Thyroid gland (tissue), 4 donors: ENCODE measurements around the gene CAMK1D. TPM values are rescaled to one million over a fixed set of nuclear protein-coding genes. Genes with fewer than 3 reads are reported as not detected.
A peak's percentile ranks its signal among the peaks of the same experiment; 100 is the strongest.

Source experiments
- DNase-seq, 2 donors: peaks; one replicate each; pipeline ENCODE4 v3.0.0-alpha.2; 2019
- H3K27ac ChIP-seq, 3 donors: fragments of 200-600 bp; sonication (generic); 1 replicate in 2 of 3; 2 replicates in 1 of 3; pipeline ENCODE4 v1.5.1; 2016 to 2019; ENCODE audit warnings: mild to moderate bottlenecking in 1 of 3, moderate library complexity in 1 of 3
- H3K27me3 ChIP-seq: fragments of 200-600 bp; sonication (generic); one replicate; pipeline ENCODE4 v1.5.1; 2019
- H3K36me3 ChIP-seq, 2 donors: fragments of 200-600 bp; sonication (generic); one replicate each; pipeline ENCODE4 v1.5.1; 2016 to 2019
- H3K4me1 ChIP-seq, 2 donors: fragments of 200-600 bp; sonication (generic); one replicate each; pipeline ENCODE4 v1.5.1; 2017 to 2019
- H3K4me3 ChIP-seq, 3 donors: fragments of 200-600 bp; sonication (generic); replicated peaks in 1 of 3; 1 replicate in 2 of 3; 2 replicates in 1 of 3; pipeline ENCODE4 v1.5.1; 2016; ENCODE audit warnings: mild to moderate bottlenecking in 1 of 3
- H3K9me3 ChIP-seq: fragments of 200-600 bp; sonication (generic); one replicate; pipeline ENCODE4 v1.5.1; 2017
- POLR2A ChIP-seq, 2 donors: fragments of 450-650 bp; IDR thresholded peaks; one replicate each; pipeline ENCODE4 v1.6.1; 2017; ENCODE audit warnings: antibody characterized with exemption in 2 of 2, mild to moderate bottlenecking in 2 of 2, moderate library complexity in 1 of 2
- WGBS, 2 donors: methylation state at CpG; one replicate each; pipeline ENCODE4 v1.1.5; 2017; 5-methylcytosine and 5-hydroxymethylcytosine counted together
- intact Hi-C: fragments of 100-400 bp; cut with DNase I; formaldehyde crosslinking; loops from one replicate; pipeline ENCODE4 v1.15.1; 2023
- total RNA-seq, 4 donors: library from RNA; depleted of rRNA; stranded (reverse); fragments of >200 nt; gene quantifications; one replicate each; pipeline ENCODE4 v1.2.3, GENCODE V29; 2016
- TF ChIP-seq, protein P1 (sequence below), 6 experiments: fragments of 200-600 bp in 3 of 6; fragments of 450-650 bp in 3 of 6; sonication (generic) in 3 of 6; IDR thresholded peaks; one replicate each; pipeline ENCODE4 v1.5.1; 2016 to 2019; ENCODE audit warnings: antibody characterized with exemption in 6 of 6, mild to moderate bottlenecking in 2 of 6, inconsistent platforms in 1 of 6, moderate library complexity in 1 of 6

The CAMK1D gene
- total RNA-seq, 4 donors from 2014 or later, result 12.2 to 29.6 (median 17.4) TPM

DNA sequence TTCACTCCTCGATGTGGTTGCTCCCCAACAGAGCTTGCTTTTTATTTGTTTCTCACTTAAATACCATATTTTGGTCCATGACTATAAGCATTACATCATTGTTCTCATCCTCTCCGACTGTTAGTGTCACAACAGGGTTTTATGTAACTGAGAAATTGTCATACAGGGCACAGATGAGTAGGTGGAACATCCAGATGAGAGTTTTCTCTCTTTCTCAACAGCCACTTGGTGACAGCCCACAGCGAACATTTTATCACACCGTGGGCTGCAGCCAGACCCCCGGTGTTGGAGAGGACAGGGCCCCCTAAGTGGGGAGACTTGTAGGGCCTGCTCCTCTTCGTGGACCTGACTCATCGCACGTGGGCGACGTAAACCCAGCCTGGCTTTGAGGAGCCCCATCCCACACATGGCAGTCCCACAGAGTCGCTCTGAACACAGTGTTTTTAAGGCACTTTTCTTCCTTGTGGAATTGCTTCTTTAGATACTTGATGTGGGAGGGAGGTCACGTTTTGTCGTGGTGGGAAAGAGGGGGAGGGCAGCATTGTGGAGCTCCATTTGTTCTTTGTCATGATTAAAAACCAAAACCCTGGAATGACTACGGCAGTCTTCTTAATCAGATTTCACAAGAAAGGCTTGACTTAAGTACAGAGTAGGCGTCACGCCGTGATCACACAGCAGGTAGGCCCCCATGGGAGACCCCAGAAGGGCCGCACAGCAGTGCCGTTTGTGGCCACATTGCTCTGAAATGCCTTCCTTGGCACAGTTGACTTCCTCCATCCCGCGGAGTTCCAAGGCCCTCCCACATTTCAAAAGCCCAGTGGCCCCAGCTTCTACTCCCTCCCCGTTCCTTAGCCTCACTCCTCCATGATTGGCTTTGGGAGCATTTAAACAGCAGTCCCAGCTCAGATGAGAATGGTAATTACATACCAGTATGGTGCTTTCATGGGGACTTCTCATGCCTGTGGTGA lies 431.6 kb downstream of the CAMK1D start:
- peak in 1 of 2 donors; percentile 6 for DNase-seq
- TF ChIP-seq, protein P1, sequence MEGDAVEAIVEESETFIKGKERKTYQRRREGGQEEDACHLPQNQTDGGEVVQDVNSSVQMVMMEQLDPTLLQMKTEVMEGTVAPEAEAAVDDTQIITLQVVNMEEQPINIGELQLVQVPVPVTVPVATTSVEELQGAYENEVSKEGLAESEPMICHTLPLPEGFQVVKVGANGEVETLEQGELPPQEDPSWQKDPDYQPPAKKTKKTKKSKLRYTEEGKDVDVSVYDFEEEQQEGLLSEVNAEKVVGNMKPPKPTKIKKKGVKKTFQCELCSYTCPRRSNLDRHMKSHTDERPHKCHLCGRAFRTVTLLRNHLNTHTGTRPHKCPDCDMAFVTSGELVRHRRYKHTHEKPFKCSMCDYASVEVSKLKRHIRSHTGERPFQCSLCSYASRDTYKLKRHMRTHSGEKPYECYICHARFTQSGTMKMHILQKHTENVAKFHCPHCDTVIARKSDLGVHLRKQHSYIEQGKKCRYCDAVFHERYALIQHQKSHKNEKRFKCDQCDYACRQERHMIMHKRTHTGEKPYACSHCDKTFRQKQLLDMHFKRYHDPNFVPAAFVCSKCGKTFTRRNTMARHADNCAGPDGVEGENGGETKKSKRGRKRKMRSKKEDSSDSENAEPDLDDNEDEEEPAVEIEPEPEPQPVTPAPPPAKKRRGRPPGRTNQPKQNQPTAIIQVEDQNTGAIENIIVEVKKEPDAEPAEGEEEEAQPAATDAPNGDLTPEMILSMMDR (IDR thresholded peaks at IDR 0.05), result no peak
- no peak for TF ChIP-seq POLR2A (IDR thresholded peaks at IDR 0.05)
- intact Hi-C loops, result loop anchor here (5.0 to 10.0 kb wide), 2 partner anchors 121 to 294 kb away; no protein-coding TSS in a partner anchor
- no peak overlapping the region for H3K27ac ChIP-seq
- H3K4me1 ChIP-seq, result no peaks in the 10 kb centered on the region
- no peak overlapping the region for H3K4me3 ChIP-seq
- no peaks in the 10 kb centered on the region for H3K27me3 ChIP-seq
- H3K9me3 ChIP-seq, result no peaks in the 10 kb centered on the region
- 78 to 87% methylated on average over 22 of the region's 22 CpGs for WGBS, 2 donors
- H3K36me3 ChIP-seq, result no peaks in the 10 kb centered on the region

GRCh38 chr10:12781976-12782375 lies 432.6 kb downstream of the CAMK1D start:
- TF ChIP-seq, protein P1 (IDR thresholded peaks at IDR 0.05), result no peak
- no peak for TF ChIP-seq POLR2A (IDR thresholded peaks at IDR 0.05)
- no peaks in the 10 kb centered on the region for H3K4me1 ChIP-seq
- 86 to 92% methylated on average over 1 of the region's 1 CpG for WGBS, 2 donors
- H3K4me3 ChIP-seq, result no peak overlapping the region
- H3K9me3 ChIP-seq, result no peaks in the 10 kb centered on the region
- H3K27me3 ChIP-seq, result no peaks in the 10 kb centered on the region
- H3K36me3 ChIP-seq, result no peaks in the 10 kb centered on the region
- no peak for DNase-seq
- intact Hi-C loops, result loop anchor here (5.0 to 10.0 kb wide), 2 partner anchors 120 to 293 kb away; no protein-coding TSS in a partner anchor
- no peak overlapping the region for H3K27ac ChIP-seq

GRCh38 chr10:12782537-12782936 lies 433.2 kb downstream of the CAMK1D start:
- H3K27ac ChIP-seq, result no peak overlapping the region
- TF ChIP-seq, protein P1 (IDR thresholded peaks at IDR 0.05), result peak; percentile 36 to 60 (median 46)
- TF ChIP-seq POLR2A (IDR thresholded peaks at IDR 0.05), result no peak
- H3K27me3 ChIP-seq, result no peaks in the 10 kb centered on the region
- intact Hi-C loops, result loop anchor here (5.0 to 10.0 kb wide), 2 partner anchors 120 to 292 kb away; no protein-coding TSS in a partner anchor
- no peaks in the 10 kb centered on the region for H3K4me1 ChIP-seq
- no peaks in the 10 kb centered on the region for H3K36me3 ChIP-seq
- no peaks in the 10 kb centered on the region for H3K9me3 ChIP-seq
- WGBS, 2 donors, result 68 to 84% methylated on average over 8 of the region's 8 CpGs
- peak; percentile 18 to 19 for DNase-seq
- no peak overlapping the region for H3K4me3 ChIP-seq

DNA sequence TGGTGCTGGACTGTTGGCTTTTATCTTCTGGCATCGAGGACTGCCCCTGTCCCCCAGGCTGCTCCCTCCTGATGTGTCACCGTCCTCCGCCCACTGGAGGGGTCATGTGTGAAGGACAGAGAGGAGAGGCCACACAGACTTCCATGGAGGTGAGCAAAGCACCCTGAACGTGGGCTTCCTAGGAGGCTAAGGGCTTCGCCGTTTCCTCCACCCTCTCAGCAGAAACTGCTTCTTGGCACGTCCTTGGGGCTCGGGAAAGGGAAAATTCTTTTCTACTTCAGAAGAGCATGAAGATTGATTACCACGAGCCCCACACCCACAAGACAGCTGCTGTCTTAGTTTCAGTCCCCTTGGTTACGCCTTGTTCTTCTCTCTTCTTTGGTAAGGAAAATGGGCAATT lies 433.9 kb downstream of the CAMK1D start:
- intact Hi-C loops, result loop anchor here (5.0 to 10.0 kb wide), 2 partner anchors 119 to 292 kb away; no protein-coding TSS in a partner anchor
- 88 to 90% methylated on average over 9 to 10 of the region's 10 CpGs for WGBS, 2 donors

More for the DNA sequence above, 433.9 kb downstream of the CAMK1D start:
- Histone ChIP-seq H3K36me3 (no peaks in the 10 kb centered on the region), H3K27me3 (no peaks in the 10 kb centered on the region), H3K4me1 (no peaks in the 10 kb centered on the region), H3K4me3 (no peak overlapping the region), H3K27ac (no peak overlapping the region), H3K9me3 (no peaks in the 10 kb centered on the region)
- TF ChIP-seq POLR2A (IDR thresholded peaks at IDR 0.05), result no peak
- TF ChIP-seq, protein P1 (IDR thresholded peaks at IDR 0.05), result no peak
- no peak for DNase-seq
